Fibroblast of villous mesenchyme (primary cell): ENCODE results near the gene LIMK1. TPM values are rescaled to one million over a fixed set of nuclear protein-coding genes. Genes with fewer than 3 reads are reported as not detected.

Source experiments
- DNase-seq: peaks from one replicate; pipeline ENCODE4 v3.0.0-alpha.2; 2010; ENCODE audit warnings: low read depth
- H3K4me3 ChIP-seq: 2 replicates; pipeline ENCODE4 v1.5.1; 2011; ENCODE audit warnings: low read depth, mild to moderate bottlenecking, low read length
- CTCF ChIP-seq: IDR thresholded peaks from 2 replicates; pipeline ENCODE4 v1.5.1; 2012; ENCODE audit warnings: low read depth, mild to moderate bottlenecking, low read length; ENCODE audit not compliant: insufficient read depth
- total RNA-seq: library from RNA; depleted of rRNA; stranded (reverse); fragments of >200 nt; gene quantifications from 2 replicates; pipeline ENCODE4 v1.2.3, GENCODE V29; 2012

Gene LIMK1
- total RNA-seq, 1 donor, result 44.9 TPM

- no peak for TF ChIP-seq CTCF
Observed at GRCh38 chr7:74057216-74057925, 26.2 kb upstream of the LIMK1 start.

GRCh38 chr7:74057987-74058386, 25.6 kb upstream of the LIMK1 start:
- TF ChIP-seq CTCF, result no peak
- no peak for DNase-seq
- H3K4me3 ChIP-seq, result no peak overlapping the region

More at GRCh38 chr7:74057216-74057925, 26.2 kb upstream of the LIMK1 start:
- H3K4me3 ChIP-seq, result no peak overlapping the region
- DNase-seq, result no peak

GRCh38 chr7:74058486-74058885, 25.1 kb upstream of the LIMK1 start:
- no peak for DNase-seq
- TF ChIP-seq CTCF, result no peak
- no peak overlapping the region for H3K4me3 ChIP-seq

DNA sequence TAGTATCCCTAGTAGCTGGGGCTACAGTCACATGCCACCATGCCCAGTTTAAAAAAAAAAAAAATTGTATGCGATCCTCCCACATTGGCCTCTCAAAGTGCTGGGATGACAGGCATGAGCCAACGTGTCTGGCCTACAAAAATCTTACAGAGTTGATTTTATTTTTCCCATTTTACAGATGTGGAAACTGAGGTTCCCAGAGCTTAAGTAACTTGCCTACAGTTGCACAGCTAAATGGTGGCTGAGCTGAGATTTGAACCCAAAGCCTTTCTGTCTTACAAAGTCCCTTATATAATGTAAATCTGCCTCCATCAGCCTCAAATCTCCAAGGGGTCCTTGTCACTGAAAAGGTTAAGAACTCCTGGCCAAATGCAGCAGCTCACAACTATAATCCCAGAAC, 24.6 kb upstream of the LIMK1 start:
- no peak for DNase-seq
- no peak for TF ChIP-seq CTCF
- H3K4me3 ChIP-seq, result no peak overlapping the region

GRCh38 chr7:74059681-74060588, 23.7 kb upstream of the LIMK1 start:
- TF ChIP-seq CTCF, result no peak
- H3K4me3 ChIP-seq, result no peak overlapping the region
- DNase-seq, result no peak

GRCh38 chr7:74061840-74062539, 21.6 kb upstream of the LIMK1 start:
- H3K4me3 ChIP-seq, result no peak overlapping the region
- no peak for TF ChIP-seq CTCF
- DNase-seq, result peak; percentile 91
